OCI-LY7 (cell line): ENCODE data around the gene MTAP.

Source experiments
- EZH2phosphoT487 ChIP-seq: fragments of 200-600 bp; sonication (generic); IDR thresholded peaks from 2 replicates; pipeline ENCODE4 v1.6.1; 2018; ENCODE audit warnings: low read depth, borderline replicate concordance, mild to moderate bottlenecking, mixed run types, antibody characterized with exemption, low read length, moderate library complexity, mixed read lengths
- TF ChIP-seq, protein P1 (sequence below): fragments of 200-600 bp; sonication (generic); conservative IDR thresholded peaks from 2 replicates; pipeline ENCODE4 v1.5.1; 2014; ENCODE audit warnings: mild to moderate bottlenecking, antibody characterized with exemption, low read length, moderate library complexity, mixed read lengths

- TF ChIP-seq, protein P1, sequence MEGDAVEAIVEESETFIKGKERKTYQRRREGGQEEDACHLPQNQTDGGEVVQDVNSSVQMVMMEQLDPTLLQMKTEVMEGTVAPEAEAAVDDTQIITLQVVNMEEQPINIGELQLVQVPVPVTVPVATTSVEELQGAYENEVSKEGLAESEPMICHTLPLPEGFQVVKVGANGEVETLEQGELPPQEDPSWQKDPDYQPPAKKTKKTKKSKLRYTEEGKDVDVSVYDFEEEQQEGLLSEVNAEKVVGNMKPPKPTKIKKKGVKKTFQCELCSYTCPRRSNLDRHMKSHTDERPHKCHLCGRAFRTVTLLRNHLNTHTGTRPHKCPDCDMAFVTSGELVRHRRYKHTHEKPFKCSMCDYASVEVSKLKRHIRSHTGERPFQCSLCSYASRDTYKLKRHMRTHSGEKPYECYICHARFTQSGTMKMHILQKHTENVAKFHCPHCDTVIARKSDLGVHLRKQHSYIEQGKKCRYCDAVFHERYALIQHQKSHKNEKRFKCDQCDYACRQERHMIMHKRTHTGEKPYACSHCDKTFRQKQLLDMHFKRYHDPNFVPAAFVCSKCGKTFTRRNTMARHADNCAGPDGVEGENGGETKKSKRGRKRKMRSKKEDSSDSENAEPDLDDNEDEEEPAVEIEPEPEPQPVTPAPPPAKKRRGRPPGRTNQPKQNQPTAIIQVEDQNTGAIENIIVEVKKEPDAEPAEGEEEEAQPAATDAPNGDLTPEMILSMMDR, result no peak
- no peak for TF ChIP-seq EZH2phosphoT487
Measured at GRCh38 chr9:21967169-21967568, 164.7 kb downstream of the MTAP start.
